H9 (cell line): ENCODE results near the gene ANKRD16. TPM values are rescaled to one million over a fixed set of nuclear protein-coding genes. Genes with fewer than 3 reads are reported as not detected.

Source experiments
- DNase-seq: peaks from one replicate; pipeline ENCODE4 v3.0.0-alpha.2; 2017
- H2AFZ ChIP-seq: one replicate; pipeline ENCODE4 v1.6.1; 2013; ENCODE audit warnings: mild to moderate bottlenecking, low read length, control low read depth, moderate library complexity
- H2AK5ac ChIP-seq: 2 replicates; pipeline ENCODE4 v1.6.1; 2013; ENCODE audit warnings: low read length, control low read depth, mixed read lengths; ENCODE audit not compliant: insufficient read length
- H2BK120ac ChIP-seq: one replicate; pipeline ENCODE4 v1.6.1; 2013; ENCODE audit warnings: low read depth, mild to moderate bottlenecking, low read length, control low read depth, inconsistent platforms; ENCODE audit not compliant: poor library complexity, severe bottlenecking
- H2BK12ac ChIP-seq: 2 replicates; pipeline ENCODE4 v1.6.1; 2013; ENCODE audit warnings: low read length, control low read depth, mixed read lengths, low read depth; ENCODE audit not compliant: insufficient read length
- H2BK15ac ChIP-seq: 2 replicates; pipeline ENCODE4 v1.6.1; 2013; ENCODE audit warnings: low read depth, low read length, control low read depth
- H2BK20ac ChIP-seq: one replicate; pipeline ENCODE4 v1.6.1; 2013; ENCODE audit warnings: low read depth, mild to moderate bottlenecking, low read length, control low read depth, inconsistent platforms; ENCODE audit not compliant: poor library complexity, severe bottlenecking
- H2BK5ac ChIP-seq: 2 replicates; pipeline ENCODE4 v1.6.1; 2013; ENCODE audit warnings: low read length, control low read depth, mixed read lengths; ENCODE audit not compliant: insufficient read length
- H3K14ac ChIP-seq: 2 replicates; pipeline ENCODE4 v1.6.1; 2013; ENCODE audit warnings: low read length, control low read depth; ENCODE audit not compliant: insufficient read depth
- H3K18ac ChIP-seq: 2 replicates; pipeline ENCODE4 v1.6.1; 2013; ENCODE audit warnings: low read depth, mild to moderate bottlenecking, mixed read lengths, low read length, control low read depth; ENCODE audit not compliant: insufficient read length
- H3K23ac ChIP-seq: 2 replicates; pipeline ENCODE4 v1.6.1; 2013; ENCODE audit warnings: low read length, control low read depth, mixed read lengths, low read depth; ENCODE audit not compliant: insufficient read length
- H3K23me2 ChIP-seq: 2 replicates; pipeline ENCODE4 v1.6.1; 2013; ENCODE audit warnings: low read depth, mild to moderate bottlenecking, mixed read lengths, low read length, control low read depth; ENCODE audit not compliant: insufficient read length, poor library complexity, severe bottlenecking
- H3K27ac ChIP-seq: 2 replicates; pipeline ENCODE4 v1.5.1; 2013; ENCODE audit warnings: low read length, control low read depth, mixed read lengths, low read depth; ENCODE audit not compliant: insufficient read length
- H3K27me3 ChIP-seq: 2 replicates; pipeline ENCODE4 v1.6.1; 2013; ENCODE audit warnings: low read length, control low read depth, inconsistent platforms; ENCODE audit not compliant: insufficient read depth
- H3K4ac ChIP-seq: 2 replicates; pipeline ENCODE4 v1.6.1; 2013; ENCODE audit warnings: low read depth, mild to moderate bottlenecking, control low read depth, inconsistent platforms, low read length, moderate library complexity
- H3K4me1 ChIP-seq: 2 replicates; pipeline ENCODE4 v1.6.1; 2013; ENCODE audit warnings: low read length, control low read depth, inconsistent platforms; ENCODE audit not compliant: insufficient read depth
- H3K4me2 ChIP-seq: 2 replicates; pipeline ENCODE4 v1.6.1; 2013; ENCODE audit warnings: low read length, control low read depth, mixed read lengths; ENCODE audit not compliant: insufficient read length, insufficient read depth
- H3K56ac ChIP-seq: 2 replicates; pipeline ENCODE4 v1.6.1; 2013; ENCODE audit warnings: low read depth, mild to moderate bottlenecking, mixed read lengths, low read length, control low read depth; ENCODE audit not compliant: insufficient read length
- H3K79me1 ChIP-seq: 2 replicates; pipeline ENCODE4 v1.6.1; 2013; ENCODE audit warnings: low read depth, mild to moderate bottlenecking, moderate library complexity, low read length, control low read depth, inconsistent platforms; ENCODE audit not compliant: insufficient read depth, poor library complexity, severe bottlenecking
- H3K79me2 ChIP-seq: 2 replicates; pipeline ENCODE4 v1.6.1; 2013; ENCODE audit warnings: low read length, control low read depth, inconsistent platforms; ENCODE audit not compliant: insufficient read depth
- H3K9ac ChIP-seq: 2 replicates; pipeline ENCODE4 v1.6.1; 2013; ENCODE audit warnings: low read length, control low read depth, mixed read lengths; ENCODE audit not compliant: insufficient read length; ENCODE audit errors: extremely low read depth
- H3K9me3 ChIP-seq: one replicate; pipeline ENCODE4 v1.6.1; 2013; ENCODE audit warnings: low read depth, low read length, inconsistent platforms; ENCODE audit not compliant: control insufficient read depth
- H3T11ph ChIP-seq: one replicate; pipeline ENCODE4 v1.6.1; 2013; ENCODE audit warnings: mild to moderate bottlenecking, low read length, control low read depth, inconsistent platforms
- H4K20me1 ChIP-seq: one replicate; pipeline ENCODE4 v1.6.1; 2013; ENCODE audit not compliant: control insufficient read depth, insufficient read length, insufficient read depth
- H4K5ac ChIP-seq: 2 replicates; pipeline ENCODE4 v1.6.1; 2013; ENCODE audit warnings: low read depth, mild to moderate bottlenecking, mixed read lengths, low read length, control low read depth; ENCODE audit not compliant: insufficient read length
- H4K8ac ChIP-seq: replicated peaks from 2 replicates; pipeline ENCODE4 v1.6.1; 2013; ENCODE audit warnings: low read length, control low read depth, mixed read lengths, low read depth; ENCODE audit not compliant: insufficient read length
- H4K91ac ChIP-seq: 2 replicates; pipeline ENCODE4 v1.6.1; 2013; ENCODE audit warnings: low read depth, mild to moderate bottlenecking, moderate library complexity, mixed read lengths, low read length, control low read depth; ENCODE audit not compliant: insufficient read length
- H3K27ac Mint-ChIP-seq, 3 experiments: 2 replicates in 2 of 3; 3 replicates in 1 of 3; pipeline ENCODE4 v1.8.0; 2020 to 2021; ENCODE audit warnings: mixed read lengths in 3 of 3, mild to moderate bottlenecking in 1 of 3, moderate library complexity in 1 of 3
- H3K27me3 Mint-ChIP-seq: 2 replicates; pipeline ENCODE4 v1.8.0; 2021; ENCODE audit warnings: low read depth, mild to moderate bottlenecking, moderate library complexity, mixed read lengths
- H3K36me3 Mint-ChIP-seq, 3 experiments: 2 replicates in 2 of 3; 3 replicates in 1 of 3; pipeline ENCODE4 v1.8.0; 2020 to 2021; ENCODE audit warnings: low read depth in 3 of 3, mixed read lengths in 3 of 3; ENCODE audit not compliant: insufficient read depth in 1 of 3
- H3K4me1 Mint-ChIP-seq, 2 experiments: 2 replicates each; pipeline ENCODE4 v1.8.0; 2020; ENCODE audit warnings: mixed read lengths in 2 of 2
- H3K4me3 Mint-ChIP-seq, 2 experiments: 2 replicates in 1 of 2; 3 replicates in 1 of 2; pipeline ENCODE4 v1.8.0; 2020 to 2021; ENCODE audit warnings: mild to moderate bottlenecking in 2 of 2, mixed read lengths in 2 of 2, moderate library complexity in 1 of 2
- H3K9me3 Mint-ChIP-seq, 2 experiments: 2 replicates in 1 of 2; 3 replicates in 1 of 2; pipeline ENCODE4 v1.8.0; 2020; ENCODE audit warnings: mild to moderate bottlenecking in 2 of 2, mixed read lengths in 2 of 2, moderate library complexity in 1 of 2
- CTCF ChIP-seq: fragments of 200-600 bp; sonication (generic); conservative IDR thresholded peaks from 3 replicates; pipeline ENCODE4 v1.8.0; 2021; ENCODE audit warnings: antibody characterized with exemption, mild to moderate bottlenecking
- WGBS: extraction: QIAGEN DNeasy Blood & Tissue Kit; methylation state at CpG from one replicate; pipeline ENCODE4 v1.1.7; 2013; ENCODE audit warnings: missing lambda C conversion rate, low lambda C conversion rate, mixed read lengths; ENCODE audit not compliant: insufficient read length; ENCODE audit errors: extremely low coverage; 5-methylcytosine and 5-hydroxymethylcytosine counted together
- total RNA-seq: library from RNA; stranded (reverse); gene quantifications from 2 replicates; pipeline ENCODE4 v1.2.1, GENCODE V29; 2021

The ANKRD16 gene
- total RNA-seq, 1 experiment from 2014 or later: 11.4 TPM

- DNase-seq: no peak
- no peak overlapping the region for H4K91ac ChIP-seq
- WGBS: no CpG with 5 or more reads among the region's 7 CpGs
- H3K56ac ChIP-seq: no peak overlapping the region
- H2BK120ac ChIP-seq: no peak overlapping the region
- no peak overlapping the region for H2AK5ac ChIP-seq
- no peak overlapping the region for H2BK20ac ChIP-seq
- H2BK15ac ChIP-seq: no peak overlapping the region
- no peak overlapping the region for H2AFZ ChIP-seq
- H3K18ac ChIP-seq: no peak overlapping the region
- no peak overlapping the region for H4K8ac ChIP-seq
- Mint-ChIP-seq H3K27me3 (no peaks in the 10 kb centered on the region), H3K9me3 (peaks cover 0 to 3% of the 10 kb centered on the region in 2 experiments; a peak in 2 of 5 replicates), H3K4me1 (peaks cover 0 to 3% of the 10 kb centered on the region in 2 experiments; a peak in 3 of 4 replicates), H3K27ac (no peak overlapping the region), H3K36me3 (peaks cover 13 to 22% (median 15%) of the 10 kb centered on the region in 3 experiments; a peak in 5 of 7 replicates), H3K4me3 (no peak overlapping the region)
- H3K23me2 ChIP-seq: no peaks in the 10 kb centered on the region
- no peak overlapping the region for H3K9ac ChIP-seq
- H4K20me1 ChIP-seq: no peaks in the 10 kb centered on the region
- H2BK5ac ChIP-seq: no peak overlapping the region
- no peak overlapping the region for H3K4ac ChIP-seq
- H3K14ac ChIP-seq: no peak overlapping the region
- H3K79me2 ChIP-seq: no peaks in the 10 kb centered on the region
- no peak overlapping the region for H2BK12ac ChIP-seq
- H3K27ac ChIP-seq: no peak overlapping the region
- H3T11ph ChIP-seq: no peak overlapping the region
- no peaks in the 10 kb centered on the region for H3K9me3 ChIP-seq
- no peak overlapping the region for H3K4me2 ChIP-seq
- no peaks in the 10 kb centered on the region for H3K4me1 ChIP-seq
- no peaks in the 10 kb centered on the region; the same call in 1 of the 2 replicates for H3K27me3 ChIP-seq
- no peak overlapping the region for H3K23ac ChIP-seq
- no peak overlapping the region for H4K5ac ChIP-seq
- no peak for TF ChIP-seq CTCF
- no peaks in the 10 kb centered on the region for H3K79me1 ChIP-seq
These were observed 29.6 kb downstream of the ANKRD16 start for GRCh38 chr10:5860066-5860465.
